ENCODE data around the gene TXLNA. TPM values are rescaled to one million over a fixed set of nuclear protein-coding genes. Genes with fewer than 3 reads are reported as not detected.

TXLNA gene
- total RNA-seq, 1 donor from 2014 or later, result 54.5 TPM

- DNase-seq (ENCODE audit: low spot score), result no peak
These were observed 2.6 kb downstream of the TXLNA start for GRCh38 chr1:32182060-32182459.

GRCh38 chr1:32184650-32185049 is 5.2 kb downstream of the TXLNA start:
- DNase-seq (ENCODE audit: low spot score), result no peak

- DNase-seq (ENCODE audit: low spot score), result no peak
These were observed 6.6 kb downstream of the TXLNA start for GRCh38 chr1:32186077-32186476.

GRCh38 chr1:32186491-32186890 is 7.0 kb downstream of the TXLNA start:
- DNase-seq (ENCODE audit: low spot score), result no peak

GRCh38 chr1:32187850-32188249 is 8.4 kb downstream of the TXLNA start:
- DNase-seq (ENCODE audit: low spot score), result no peak

GRCh38 chr1:32192220-32192948 is 12.9 kb downstream of the TXLNA start:
- no peak for DNase-seq (ENCODE audit: low spot score)

- no peak for DNase-seq (ENCODE audit: low spot score)
These were observed 15.5 kb downstream of the TXLNA start for GRCh38 chr1:32194984-32195383.

- no peak for DNase-seq (ENCODE audit: low spot score)
These were observed 16.1 kb downstream of the TXLNA start for GRCh38 chr1:32195531-32195930.

- DNase-seq (ENCODE audit: low spot score), result no peak
These were observed 16.7 kb downstream of the TXLNA start for GRCh38 chr1:32195972-32196823.

- no peak for DNase-seq (ENCODE audit: low spot score)
These were observed 17.6 kb downstream of the TXLNA start for GRCh38 chr1:32197074-32197473.

GRCh38 chr1:32197837-32198236 is 18.4 kb downstream of the TXLNA start:
- no peak for DNase-seq (ENCODE audit: low spot score)

- no peak for DNase-seq (ENCODE audit: low spot score)
These were observed 19.0 kb downstream of the TXLNA start for GRCh38 chr1:32198237-32199042.

GRCh38 chr1:32199043-32199716 is 19.7 kb downstream of the TXLNA start:
- no peak for DNase-seq (ENCODE audit: low spot score)

GRCh38 chr1:32199717-32200072 is 20.2 kb downstream of the TXLNA start:
- DNase-seq (ENCODE audit: low spot score), result no peak

GRCh38 chr1:32200226-32201010 is 20.9 kb downstream of the TXLNA start, which contains the start of gene CCDC28B:
CCDC28B (plus strand) TSS chr1:32200595; CDS start chr1:32201936, 1,341 bp downstream.
- no peak for DNase-seq (ENCODE audit: low spot score)

GRCh38 chr1:32201011-32201855 is 21.8 kb downstream of the TXLNA start:
- DNase-seq (ENCODE audit: low spot score), result no peak

GRCh38 chr1:32204943-32205361 is 25.5 kb downstream of the TXLNA start:
- no peak for DNase-seq (ENCODE audit: low spot score)

- DNase-seq (ENCODE audit: low spot score), result peak; percentile 96
These were observed 26.2 kb downstream of the TXLNA start, which contains the start of gene IQCC for GRCh38 chr1:32205401-32206370. IQCC (plus strand) TSS chr1:32205671; CDS start chr1:32205682, 11 bp downstream.
